GM21825 (cell line): Measurements from ENCODE around the gene ZNF592.

ENCODE experiments used
- ATAC-seq: cut with Tn5 transposase; IDR thresholded peaks from one replicate; pipeline ENCODE4 v1.9.1; 2021; ENCODE audit warnings: mild to moderate bottlenecking, moderate library complexity; ENCODE audit not compliant: unreplicated experiment

The ZNF592 gene

DNA sequence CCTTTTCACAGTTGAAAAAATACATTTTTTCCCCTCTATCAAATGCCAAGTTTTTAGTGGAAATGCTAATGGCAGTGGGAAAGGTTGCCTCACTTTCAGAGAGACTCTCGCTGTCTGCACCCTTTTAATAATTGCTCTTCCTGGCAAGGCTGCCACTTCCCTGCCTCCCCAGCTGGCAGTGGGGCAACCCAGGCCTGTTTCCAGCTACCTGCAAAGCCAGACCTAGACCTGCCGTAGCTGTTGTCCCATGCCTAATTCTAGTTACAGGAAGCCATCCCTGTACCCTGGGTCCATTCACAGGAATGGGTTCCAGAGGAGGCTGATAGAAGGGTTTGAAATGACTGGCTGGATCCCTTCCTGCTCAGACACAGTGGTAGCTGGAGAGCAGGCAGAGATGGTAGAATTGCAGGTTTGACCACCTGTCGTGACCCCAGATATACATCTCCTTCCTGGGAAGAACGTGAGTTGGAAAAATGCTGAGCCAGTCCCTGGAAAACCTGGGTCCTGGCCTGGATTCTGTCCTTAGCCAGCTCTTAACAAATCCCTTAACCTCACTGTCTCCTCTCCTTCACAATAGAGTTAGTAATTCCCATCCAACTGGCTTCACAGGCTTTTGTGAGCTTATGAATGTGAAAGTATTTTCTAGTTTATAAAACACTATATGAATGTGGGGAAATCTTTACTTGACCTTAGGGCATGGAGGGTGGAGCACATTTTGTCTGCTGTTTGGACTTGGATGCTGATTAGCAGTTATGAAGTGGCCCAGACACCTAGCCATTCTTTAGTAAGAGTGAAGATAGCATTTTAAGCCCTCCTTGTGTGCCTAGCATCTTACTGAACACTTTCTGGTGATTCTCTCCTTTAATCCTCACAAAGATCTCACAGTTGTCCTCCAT is 55.9 kb downstream of the ZNF592 start:
- no peak for ATAC-seq

DNA sequence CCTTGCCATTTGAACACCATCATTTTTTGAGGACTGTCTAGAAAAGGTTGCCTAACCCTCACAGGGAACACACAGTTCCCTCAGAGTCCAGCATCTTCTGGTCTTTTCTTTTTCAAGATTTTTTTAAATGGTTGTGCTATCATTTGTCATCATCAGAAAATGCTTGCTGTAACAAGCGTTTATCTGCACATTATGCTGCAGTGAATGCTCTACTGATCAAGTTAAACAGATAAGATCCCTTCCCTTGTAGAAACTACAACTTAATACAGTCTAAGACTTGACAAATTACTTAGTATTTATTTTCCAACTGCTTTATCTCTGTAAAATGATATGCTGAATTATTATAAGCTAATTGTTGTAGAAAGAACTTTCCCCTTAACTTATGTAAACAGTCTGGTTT is 56.8 kb downstream of the ZNF592 start:
- no peak for ATAC-seq

DNA sequence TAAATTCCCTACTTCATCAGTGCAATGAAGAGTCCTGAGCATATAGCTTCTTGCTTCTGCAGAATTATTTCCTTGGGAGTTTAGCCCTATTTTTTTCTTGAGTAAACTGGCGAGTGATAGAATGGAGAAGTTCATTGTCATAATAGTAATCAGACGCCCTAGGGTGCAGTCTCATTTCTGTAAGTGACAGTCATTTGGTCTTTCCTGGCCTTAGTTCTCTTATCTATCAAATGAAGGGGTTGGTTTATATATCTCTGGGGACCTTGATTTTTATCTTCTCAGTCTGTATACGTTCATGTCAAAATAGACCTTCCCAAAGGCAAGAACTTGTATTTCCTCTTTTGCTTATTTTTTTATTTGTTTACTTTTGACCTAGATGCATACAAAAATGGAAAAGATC is 58.8 kb downstream of the ZNF592 start:
- no peak for ATAC-seq

DNA sequence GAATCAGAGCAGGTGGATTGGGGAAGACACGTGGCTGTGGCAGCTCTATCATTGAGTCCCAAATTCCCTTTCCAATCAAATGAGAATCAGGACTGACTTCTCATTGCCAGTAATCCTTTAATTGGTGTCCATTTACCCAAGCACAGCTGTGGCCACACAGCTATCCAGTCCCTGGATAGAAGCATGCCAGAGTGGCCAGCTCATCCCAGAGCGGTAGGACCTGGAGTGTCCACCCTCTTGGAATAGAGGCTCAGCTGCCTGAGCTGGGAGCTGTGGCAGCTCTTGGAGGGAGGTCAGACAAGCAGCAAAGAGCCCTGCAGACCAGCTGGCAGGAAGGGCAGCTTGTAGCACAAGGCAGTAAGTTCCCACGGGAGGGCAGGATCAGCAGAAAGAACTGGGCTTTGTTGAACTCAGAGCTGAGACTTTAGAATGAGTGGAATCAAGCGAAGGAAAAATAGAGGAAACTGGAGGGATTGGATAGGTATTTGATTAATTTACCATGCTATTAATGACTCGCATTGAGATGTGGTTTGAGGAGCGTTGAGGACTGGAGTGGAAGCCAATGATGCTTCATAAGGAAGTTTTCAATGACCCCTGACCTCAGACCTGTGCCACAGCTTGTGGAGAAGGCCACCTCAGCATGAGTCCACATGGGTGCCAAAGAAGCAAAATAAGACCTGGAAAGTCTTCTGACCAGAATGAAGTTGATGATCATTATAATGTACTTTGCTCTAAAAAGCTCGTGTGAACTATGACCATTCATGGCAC is 61.9 kb downstream of the ZNF592 start:
- ATAC-seq, result no peak

DNA sequence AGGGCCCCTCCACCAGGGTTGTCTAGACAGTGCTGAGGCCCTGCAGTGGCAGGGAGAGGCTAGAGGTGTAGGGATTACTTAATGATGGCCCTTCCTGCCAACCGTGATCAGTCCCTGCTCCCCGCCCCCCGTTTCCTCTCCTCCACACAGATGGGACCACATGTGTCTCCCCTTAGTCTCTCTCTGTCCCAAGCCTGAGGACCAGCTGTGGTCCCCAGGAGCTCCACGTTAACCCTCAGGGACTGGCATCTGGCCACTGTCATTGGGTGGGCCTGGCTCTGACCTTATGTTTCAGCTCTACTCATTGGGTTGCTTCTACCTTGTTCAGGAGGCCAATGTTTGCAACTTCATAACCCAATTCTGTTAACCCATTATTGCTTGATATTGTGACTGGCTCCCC is 62.8 kb downstream of the ZNF592 start:
- ATAC-seq, result no peak

DNA sequence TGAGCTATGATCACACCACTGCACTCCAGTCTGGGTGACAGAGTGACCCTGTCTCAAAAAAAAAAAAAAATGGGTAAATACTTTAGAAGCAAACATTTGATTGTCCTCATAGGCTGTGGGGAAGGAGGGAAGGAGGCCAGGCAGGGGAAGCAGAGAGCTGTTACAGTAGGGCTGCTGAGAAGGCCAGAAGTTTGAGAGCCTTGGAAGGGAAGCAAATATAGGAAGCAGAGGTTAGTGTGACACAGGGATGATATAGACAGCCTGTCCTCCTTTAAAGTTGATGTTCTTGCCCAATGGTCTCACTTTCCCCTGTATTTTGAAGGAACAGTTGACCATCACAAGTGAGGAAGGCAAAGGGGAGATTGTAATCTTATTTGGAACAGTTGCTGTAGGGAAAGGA is 63.4 kb downstream of the ZNF592 start:
- ATAC-seq, result no peak

DNA sequence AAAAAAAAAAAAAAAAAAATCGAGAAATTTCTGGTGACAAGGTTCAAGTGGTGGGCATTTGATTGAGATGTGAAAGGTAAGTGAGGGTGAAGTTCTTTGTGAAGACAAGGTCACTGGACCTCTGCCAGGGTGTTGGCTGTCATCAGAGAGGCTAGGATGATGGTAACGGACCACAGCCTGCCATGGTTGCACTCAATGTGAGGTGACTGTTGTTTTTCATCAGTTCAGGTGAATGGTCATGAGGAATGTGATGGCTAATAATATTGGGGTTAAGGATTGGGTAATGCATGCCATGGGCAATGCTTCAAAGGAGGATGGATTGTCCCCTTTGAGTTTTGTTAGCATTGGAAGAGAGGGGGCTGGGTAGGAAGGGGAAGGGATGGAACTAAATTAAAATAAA is 64.5 kb downstream of the ZNF592 start:
- ATAC-seq, result no peak

DNA sequence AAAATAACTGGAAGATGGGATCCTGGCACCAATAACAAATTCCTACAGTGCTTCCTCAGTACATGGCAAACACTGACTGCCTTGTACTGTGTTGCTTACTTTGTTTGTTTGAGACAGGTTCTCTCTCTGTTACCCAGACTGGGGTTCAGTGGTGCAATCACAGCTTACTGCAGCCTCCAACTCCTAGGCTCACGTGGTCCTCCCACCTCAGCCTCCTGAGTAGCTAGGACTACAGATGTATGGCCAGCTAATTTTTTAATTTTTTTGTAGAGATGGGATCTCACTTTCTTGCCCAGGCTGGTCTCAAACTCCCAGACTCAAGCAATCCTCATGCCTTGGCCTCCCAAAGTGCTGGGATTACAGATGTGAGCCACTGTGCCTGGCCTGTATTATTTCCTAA is 65.0 kb downstream of the ZNF592 start:
- ATAC-seq, result no peak

DNA sequence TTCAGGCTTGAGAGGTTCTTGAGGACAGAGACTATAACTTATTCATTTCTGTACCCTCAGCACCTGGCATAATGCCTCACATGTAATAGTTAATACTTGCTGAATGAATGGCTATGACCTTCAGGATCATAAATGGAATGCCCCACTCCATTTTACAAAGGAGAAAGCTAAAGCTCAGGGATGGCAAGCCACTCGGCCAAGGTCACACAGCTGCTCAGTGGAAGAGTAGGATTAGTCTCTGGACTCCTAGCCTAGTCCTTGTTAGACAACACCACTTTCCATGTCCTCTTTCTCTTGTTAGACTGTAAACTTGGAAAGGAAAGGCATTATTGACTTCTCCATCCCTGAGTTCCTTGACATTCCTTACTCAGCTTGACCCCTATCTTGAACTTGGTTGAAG is 65.5 kb downstream of the ZNF592 start:
- no peak for ATAC-seq

DNA sequence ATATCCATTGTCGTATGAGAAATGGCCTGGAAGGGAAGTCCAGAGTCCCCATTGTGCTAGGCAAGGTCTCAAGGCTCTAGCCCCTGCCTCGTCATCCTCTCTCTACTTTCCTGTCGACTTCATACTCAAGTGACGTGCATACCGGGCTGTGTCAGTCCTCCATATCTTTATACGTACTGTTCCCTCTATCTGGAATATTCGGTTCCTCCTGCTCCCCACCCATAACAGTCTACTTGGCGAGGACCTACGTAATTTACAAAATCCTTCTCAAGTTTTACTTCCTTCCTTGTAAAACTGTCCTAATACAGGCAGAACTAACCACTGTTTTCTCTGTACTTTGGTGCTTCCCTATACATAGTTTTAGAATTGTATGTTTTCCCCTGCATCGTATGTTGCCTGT is 66.5 kb downstream of the ZNF592 start:
- ATAC-seq, result no peak

DNA sequence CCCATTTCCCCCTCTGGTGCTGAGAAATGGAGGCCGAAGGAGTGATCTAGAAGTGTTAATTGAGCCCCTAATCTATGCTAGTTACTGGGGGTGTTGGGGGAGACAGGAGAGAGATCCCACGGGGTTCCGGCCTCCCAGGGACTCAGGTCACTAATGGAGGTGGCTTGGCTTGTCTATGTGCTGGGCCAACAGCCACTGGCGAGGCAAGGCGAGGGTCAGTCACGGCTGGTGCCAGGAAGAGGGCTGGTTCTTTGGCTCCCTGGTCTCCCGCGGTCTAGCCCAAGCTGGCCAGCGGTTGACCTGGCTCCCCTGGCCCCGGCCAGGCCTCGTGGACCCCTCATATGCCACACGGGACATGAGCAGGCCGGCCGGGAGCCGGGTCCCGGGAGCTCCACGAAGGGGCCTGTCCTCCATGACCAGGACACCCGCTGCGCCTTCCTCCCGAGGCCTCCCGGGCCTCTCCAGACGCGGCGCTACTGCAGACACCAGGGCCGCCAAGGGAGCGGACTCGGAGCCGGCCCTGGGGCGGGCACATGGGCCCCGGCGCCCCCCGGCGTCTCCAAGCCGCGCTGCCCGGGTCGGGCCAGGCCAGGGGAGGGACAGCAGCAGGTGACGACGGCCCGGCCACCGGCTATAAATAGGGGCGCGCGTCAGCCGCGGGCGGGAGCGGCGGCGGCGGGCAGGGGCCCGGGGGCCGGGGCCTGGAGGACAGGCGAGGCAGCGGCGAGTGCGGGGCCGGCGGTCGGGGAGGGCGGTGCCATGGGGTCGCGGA is 68.5 kb downstream of the ZNF592 start, which contains the start of gene ALPK3:
Gene ALPK3 (plus strand): TSS at position 663 of the 772 bp plus-strand sequence. CDS start 97 bp downstream, at position 760.
- ATAC-seq, result no peak

DNA sequence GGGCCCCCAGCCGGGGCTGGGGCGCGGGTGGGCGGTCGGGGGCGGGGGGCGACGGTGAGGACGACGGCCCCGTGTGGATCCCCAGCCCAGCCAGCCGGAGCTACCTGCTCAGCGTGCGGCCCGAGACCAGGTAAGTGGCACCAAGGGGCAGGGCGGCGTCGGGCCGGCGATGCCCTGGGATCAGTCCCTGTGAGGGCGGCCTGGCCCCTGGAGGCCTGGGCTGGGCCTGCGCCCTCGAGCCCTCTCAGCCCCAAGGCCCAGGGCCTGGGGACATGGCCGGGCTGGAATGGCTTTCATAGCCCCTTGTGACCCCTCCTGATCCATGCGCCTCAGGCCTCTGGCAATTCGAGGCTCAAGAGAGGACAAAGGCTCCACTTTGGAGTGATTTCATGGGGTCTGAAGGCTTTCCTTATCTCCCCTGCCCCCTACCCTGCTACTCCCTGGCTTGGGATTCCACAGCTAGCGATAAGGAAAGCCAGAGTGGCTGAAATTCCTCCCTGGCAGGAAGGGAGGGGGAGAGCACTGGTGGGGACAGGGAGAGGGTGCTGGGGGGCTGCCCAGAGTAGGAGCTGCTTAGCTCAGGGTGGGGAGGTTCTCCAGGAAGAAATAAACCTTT is 69.2 kb downstream of the ZNF592 start:
- no peak for ATAC-seq

DNA sequence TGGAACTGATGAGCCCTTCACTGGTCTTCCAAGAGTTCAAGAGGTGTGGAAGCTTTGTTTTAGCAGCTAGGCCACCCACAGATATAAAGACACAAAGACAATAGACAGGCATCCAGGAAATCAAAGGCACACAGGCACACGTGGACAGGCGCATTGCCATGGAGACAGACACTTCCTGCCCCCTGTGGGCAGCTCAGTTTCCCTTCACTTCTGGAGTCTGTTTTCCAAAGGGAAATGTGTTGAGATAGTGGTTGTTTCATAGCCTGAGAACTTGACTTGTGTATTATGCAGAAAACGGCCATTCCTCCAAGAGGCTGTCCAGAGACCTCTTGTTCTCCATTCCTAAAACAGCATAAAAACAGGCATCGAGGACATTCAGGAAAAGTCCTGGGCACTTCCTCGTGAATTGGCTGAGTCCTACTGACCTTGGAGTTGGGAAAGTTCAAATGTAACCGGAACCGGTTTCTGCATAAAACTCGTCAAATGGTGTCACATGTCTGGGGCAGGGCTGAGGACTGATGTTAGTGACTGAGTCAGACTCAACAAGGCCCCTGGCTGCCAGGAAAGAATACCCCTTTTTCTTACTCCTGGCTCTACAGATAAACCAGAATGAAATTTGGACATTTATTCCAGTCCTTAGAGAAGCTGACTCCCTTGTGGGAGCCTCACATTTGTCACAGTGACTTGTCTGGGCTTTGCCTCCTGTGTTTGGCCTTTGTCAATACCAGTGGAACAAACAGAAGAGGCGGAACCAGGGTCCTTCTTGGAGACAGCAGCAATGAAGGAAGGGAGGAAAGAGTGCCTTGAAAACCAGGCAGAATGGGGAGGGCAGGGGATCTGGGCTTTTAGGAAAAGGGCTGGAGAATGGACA is 70.1 kb downstream of the ZNF592 start:
- ATAC-seq, result no peak

DNA sequence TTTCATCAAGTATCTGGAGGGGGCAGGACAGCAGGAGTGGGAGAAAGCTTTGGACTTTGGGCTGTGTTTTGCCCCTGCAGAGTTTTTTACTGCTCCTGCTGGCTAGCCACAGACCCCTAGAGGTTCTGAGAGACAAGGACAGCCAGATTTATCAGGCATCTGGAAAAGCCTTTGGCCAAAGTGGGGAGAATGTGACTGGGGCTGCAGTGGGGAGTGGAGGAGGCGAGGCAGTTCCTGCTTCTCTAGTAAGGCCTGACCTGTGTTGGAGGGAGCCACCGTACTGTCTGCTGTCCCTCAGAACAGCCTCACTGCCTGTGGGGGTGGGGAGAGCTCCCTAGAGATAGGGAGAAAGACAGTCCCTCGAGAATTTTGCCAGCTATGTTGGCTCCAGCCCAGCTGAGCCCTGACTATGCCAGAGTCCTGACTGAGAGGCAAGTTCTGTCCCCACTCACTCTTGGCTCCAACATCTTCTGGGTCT is 70.9 kb downstream of the ZNF592 start:
- no peak for ATAC-seq

DNA sequence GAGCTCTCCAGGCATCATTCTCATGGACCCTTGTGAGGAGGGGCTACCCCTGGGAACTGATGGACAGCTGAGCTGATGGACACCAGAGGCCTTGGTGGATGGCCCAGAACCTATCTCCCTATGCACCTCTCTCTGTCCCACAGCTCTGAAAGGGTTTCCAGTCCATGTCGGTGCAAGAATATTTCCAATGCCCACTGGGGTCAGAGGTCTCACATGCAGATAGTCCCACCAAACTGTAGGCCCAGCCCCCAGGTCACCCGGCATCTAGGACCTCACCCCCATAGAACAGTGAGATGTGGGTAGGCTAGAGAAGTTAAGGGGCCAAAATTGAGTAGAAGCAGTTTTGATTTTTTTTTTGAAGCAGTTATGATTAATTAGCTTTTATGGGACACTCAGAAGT is 71.4 kb downstream of the ZNF592 start:
- no peak for ATAC-seq

DNA sequence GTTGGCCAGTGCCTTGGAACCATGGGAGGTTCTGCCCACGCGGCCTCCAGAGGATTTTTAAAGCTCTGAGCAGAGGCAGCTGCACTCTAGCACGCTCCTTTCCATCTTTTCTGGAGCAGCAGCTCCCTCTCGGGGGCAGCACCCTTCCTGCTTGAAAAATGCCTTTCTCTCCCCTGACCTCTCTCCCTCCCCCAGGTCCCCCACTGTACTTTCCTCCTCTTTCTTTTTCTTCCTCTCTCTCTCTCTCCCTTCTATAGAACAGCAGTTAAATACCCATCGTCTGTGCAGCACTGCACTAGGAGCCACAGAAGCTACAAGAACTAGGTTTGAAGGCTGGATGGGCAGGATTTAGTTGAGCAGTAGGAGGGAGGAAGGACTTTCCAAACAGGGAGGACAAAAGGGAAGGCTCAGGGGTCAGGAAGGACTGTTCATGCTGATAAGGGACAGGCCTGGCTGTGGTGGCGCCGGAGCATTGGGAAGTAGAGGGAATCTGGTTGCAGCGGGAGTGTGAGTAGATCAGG is 73.2 kb downstream of the ZNF592 start:
- no peak for ATAC-seq

DNA sequence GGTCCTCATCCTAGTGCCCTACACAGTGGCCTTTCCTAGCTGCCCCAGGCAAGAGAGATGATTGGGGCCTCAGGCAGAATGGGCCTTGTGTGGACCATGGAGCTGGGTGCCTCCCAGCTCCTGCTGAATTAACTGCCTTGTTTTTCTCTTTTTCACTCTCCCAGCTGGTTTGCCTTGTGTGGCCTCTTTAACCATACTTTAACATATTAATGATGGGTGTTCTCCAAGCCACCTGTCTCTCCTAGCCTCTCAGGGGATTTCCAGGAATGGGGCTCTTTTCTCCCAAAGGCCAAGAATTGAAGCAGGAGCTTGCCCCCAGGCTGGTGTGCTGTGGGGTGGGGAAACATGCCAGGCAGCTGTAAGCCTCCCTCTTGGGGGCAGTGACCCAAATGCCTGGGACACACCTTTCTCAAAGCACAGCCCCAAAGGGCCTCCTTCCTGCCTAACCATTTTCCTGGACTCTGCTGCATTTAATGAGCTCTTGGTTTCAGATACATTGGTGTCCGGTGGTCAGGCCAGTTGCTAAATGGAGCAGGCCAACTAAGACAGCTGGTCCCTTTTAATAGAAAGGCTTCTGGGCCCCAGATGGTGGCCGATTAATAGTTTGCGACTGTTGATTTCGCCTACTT is 74.4 kb downstream of the ZNF592 start:
- ATAC-seq, result no peak

DNA sequence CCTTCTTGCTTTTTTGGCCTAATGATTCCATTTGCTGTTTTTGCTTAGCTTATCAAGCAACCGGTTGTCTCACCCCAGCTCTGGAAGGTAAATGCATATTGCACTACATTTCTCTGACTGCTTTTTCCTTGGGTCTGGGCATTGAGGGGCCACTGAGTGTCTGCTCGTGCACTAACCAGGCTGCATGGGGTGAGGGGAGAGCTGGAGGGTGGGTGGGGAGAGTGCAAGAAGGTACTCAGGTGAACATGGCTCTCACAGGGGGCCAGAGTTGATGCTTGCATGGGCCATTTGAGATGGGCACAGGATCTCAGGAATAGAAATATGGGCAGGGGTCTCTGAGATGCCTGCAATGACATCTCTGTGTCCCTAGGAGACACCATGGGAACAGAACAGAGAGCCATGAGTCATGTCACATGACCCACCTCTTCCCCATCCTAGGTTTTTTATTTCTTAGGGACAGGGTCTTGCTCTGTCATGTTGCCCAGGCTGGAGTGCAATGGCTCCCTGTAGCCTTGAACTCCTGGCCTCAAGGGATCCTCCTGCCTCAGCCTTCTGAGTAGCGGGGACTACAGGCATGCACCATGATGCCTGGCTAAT is 75.0 kb downstream of the ZNF592 start:
- no peak for ATAC-seq
